Mucosa of stomach (tissue), 1 donor: ENCODE results near the gene SCN2A.

ENCODE experiments used
- H3K27me3 ChIP-seq: one replicate; pipeline ENCODE4 v1.7.0; 2013; ENCODE audit warnings: mild to moderate bottlenecking, low read length; ENCODE audit not compliant: control insufficient read depth, insufficient read depth
- H3K36me3 ChIP-seq: one replicate; pipeline ENCODE4 v1.7.0; 2013; ENCODE audit warnings: low read length; ENCODE audit not compliant: control insufficient read depth, insufficient read depth
- H3K4me1 ChIP-seq: one replicate; pipeline ENCODE4 v1.7.0; 2013; ENCODE audit warnings: mild to moderate bottlenecking, low read length; ENCODE audit not compliant: control insufficient read depth, insufficient read depth
- H3K4me3 ChIP-seq: one replicate; pipeline ENCODE4 v1.7.0; 2013; ENCODE audit warnings: low read length
- H3K9ac ChIP-seq: one replicate; pipeline ENCODE4 v1.7.0; 2013; ENCODE audit warnings: mild to moderate bottlenecking, low read length, moderate library complexity
- H3K9me3 ChIP-seq: one replicate; pipeline ENCODE4 v1.7.0; 2013; ENCODE audit warnings: mild to moderate bottlenecking, low read length, moderate library complexity; ENCODE audit not compliant: control insufficient read depth
- donor health status: Pancreatic carcinoma.

Gene SCN2A

GRCh38 chr2:165402162-165402561, 162.9 kb downstream of the SCN2A start:
- Histone ChIP-seq H3K27me3 (no peaks in the 10 kb centered on the region), H3K9ac (no peak overlapping the region), H3K9me3 (no peaks in the 10 kb centered on the region), H3K36me3 (no peaks in the 10 kb centered on the region), H3K4me3 (no peak overlapping the region), H3K4me1 (no peaks in the 10 kb centered on the region)

- H3K27me3 ChIP-seq: no peaks in the 10 kb centered on the region
- no peaks in the 10 kb centered on the region for H3K9me3 ChIP-seq
- H3K36me3 ChIP-seq: no peaks in the 10 kb centered on the region
- H3K4me1 ChIP-seq: no peaks in the 10 kb centered on the region
- no peak overlapping the region for H3K9ac ChIP-seq
- H3K4me3 ChIP-seq: no peak overlapping the region
Observed at GRCh38 chr2:165406173-165406572, 167.0 kb downstream of the SCN2A start.

GRCh38 chr2:165407466-165407865, 168.3 kb downstream of the SCN2A start:
- Histone ChIP-seq H3K9me3 (no peaks in the 10 kb centered on the region), H3K4me1 (no peaks in the 10 kb centered on the region), H3K36me3 (no peaks in the 10 kb centered on the region), H3K9ac (no peak overlapping the region), H3K27me3 (no peaks in the 10 kb centered on the region), H3K4me3 (no peak overlapping the region)

- no peak overlapping the region for H3K9ac ChIP-seq
- no peaks in the 10 kb centered on the region for H3K36me3 ChIP-seq
- H3K4me3 ChIP-seq: no peak overlapping the region
- H3K4me1 ChIP-seq: no peaks in the 10 kb centered on the region
- no peaks in the 10 kb centered on the region for H3K9me3 ChIP-seq
- H3K27me3 ChIP-seq: no peaks in the 10 kb centered on the region
Observed at GRCh38 chr2:165408186-165408585, 169.0 kb downstream of the SCN2A start.

- H3K9me3 ChIP-seq: no peaks in the 10 kb centered on the region
- H3K4me1 ChIP-seq: no peaks in the 10 kb centered on the region
- no peak overlapping the region for H3K4me3 ChIP-seq
- H3K27me3 ChIP-seq: no peaks in the 10 kb centered on the region
- no peaks in the 10 kb centered on the region for H3K36me3 ChIP-seq
- no peak overlapping the region for H3K9ac ChIP-seq
Observed at GRCh38 chr2:165410276-165410675, 171.1 kb downstream of the SCN2A start.

GRCh38 chr2:165414187-165414586, 175.0 kb downstream of the SCN2A start:
- no peak overlapping the region for H3K9ac ChIP-seq
- H3K9me3 ChIP-seq: no peaks in the 10 kb centered on the region
- no peaks in the 10 kb centered on the region for H3K4me1 ChIP-seq
- H3K4me3 ChIP-seq: no peak overlapping the region
- no peaks in the 10 kb centered on the region for H3K36me3 ChIP-seq
- H3K27me3 ChIP-seq: no peaks in the 10 kb centered on the region

- no peaks in the 10 kb centered on the region for H3K27me3 ChIP-seq
- H3K4me1 ChIP-seq: no peaks in the 10 kb centered on the region
- H3K36me3 ChIP-seq: no peaks in the 10 kb centered on the region
- no peak overlapping the region for H3K9ac ChIP-seq
- no peak overlapping the region for H3K4me3 ChIP-seq
- H3K9me3 ChIP-seq: no peaks in the 10 kb centered on the region
Observed at GRCh38 chr2:165417009-165417408, 177.8 kb downstream of the SCN2A start.

- Histone ChIP-seq H3K9ac (no peak overlapping the region), H3K36me3 (no peaks in the 10 kb centered on the region), H3K4me1 (no peaks in the 10 kb centered on the region), H3K4me3 (no peak overlapping the region), H3K27me3 (no peaks in the 10 kb centered on the region), H3K9me3 (no peaks in the 10 kb centered on the region)
Observed at GRCh38 chr2:165420231-165420630, 181.0 kb downstream of the SCN2A start.

- no peak overlapping the region for H3K9ac ChIP-seq
- H3K36me3 ChIP-seq: no peaks in the 10 kb centered on the region
- H3K9me3 ChIP-seq: no peaks in the 10 kb centered on the region
- no peaks in the 10 kb centered on the region for H3K27me3 ChIP-seq
- H3K4me3 ChIP-seq: no peak overlapping the region
- no peaks in the 10 kb centered on the region for H3K4me1 ChIP-seq
Observed at GRCh38 chr2:165423081-165423480, 183.9 kb downstream of the SCN2A start.

- Histone ChIP-seq H3K9me3 (no peaks in the 10 kb centered on the region), H3K36me3 (no peaks in the 10 kb centered on the region), H3K27me3 (no peaks in the 10 kb centered on the region), H3K4me1 (no peaks in the 10 kb centered on the region), H3K9ac (no peak overlapping the region), H3K4me3 (no peak overlapping the region)
Observed at GRCh38 chr2:165425556-165425955, 186.3 kb downstream of the SCN2A start.

- Histone ChIP-seq H3K27me3 (no peaks in the 10 kb centered on the region), H3K4me3 (no peak overlapping the region), H3K36me3 (no peaks in the 10 kb centered on the region), H3K4me1 (no peaks in the 10 kb centered on the region), H3K9me3 (no peaks in the 10 kb centered on the region), H3K9ac (no peak overlapping the region)
Observed at GRCh38 chr2:165427686-165428085, 188.5 kb downstream of the SCN2A start.

GRCh38 chr2:165428926-165429325, 189.7 kb downstream of the SCN2A start:
- no peak overlapping the region for H3K9ac ChIP-seq
- H3K27me3 ChIP-seq: no peaks in the 10 kb centered on the region
- H3K36me3 ChIP-seq: no peaks in the 10 kb centered on the region
- H3K4me3 ChIP-seq: no peak overlapping the region
- H3K9me3 ChIP-seq: no peaks in the 10 kb centered on the region
- H3K4me1 ChIP-seq: no peaks in the 10 kb centered on the region

GRCh38 chr2:165431014-165431413, 191.8 kb downstream of the SCN2A start:
- no peaks in the 10 kb centered on the region for H3K4me1 ChIP-seq
- H3K27me3 ChIP-seq: no peaks in the 10 kb centered on the region

More at GRCh38 chr2:165431014-165431413, 191.8 kb downstream of the SCN2A start:
- Histone ChIP-seq H3K36me3 (no peaks in the 10 kb centered on the region), H3K9me3 (no peaks in the 10 kb centered on the region), H3K9ac (no peak overlapping the region), H3K4me3 (no peak overlapping the region)
